BJ (cell line): ENCODE measurements around the gene MED13. TPM values are rescaled to one million over a fixed set of nuclear protein-coding genes. Genes with fewer than 3 reads are reported as not detected.

Source experiments
- CTCF ChIA-PET: fragments of 350-600 bp; formaldehyde crosslinking; extraction: SDS; loops from one replicate; lab custom pipeline; 2021; ENCODE audit warnings: antibody characterized with exemption, inconsistent platforms; lab: Yijun Ruan, JAX
- POLR2A ChIA-PET: fragments of 300-600 bp; sonication (Branson Sonifier 250); formaldehyde crosslinking; extraction: SDS; loops from one replicate; lab custom pipeline; 2021; ENCODE audit warnings: antibody characterized with exemption; lab: Charles Lee
- DNase-seq: peaks from one replicate; pipeline ENCODE4 v3.0.0-alpha.2; 2011; ENCODE audit warnings: low read depth
- H3K27me3 ChIP-seq: 2 replicates; pipeline ENCODE4 v1.6.0; 2011; ENCODE audit warnings: low read length; ENCODE audit not compliant: control insufficient read depth, insufficient read depth
- H3K36me3 ChIP-seq: 2 replicates; pipeline ENCODE4 v1.5.1; 2011; ENCODE audit warnings: low read length; ENCODE audit not compliant: control insufficient read depth, insufficient read depth
- H3K4me3 ChIP-seq: 2 replicates; pipeline ENCODE4 v1.5.1; 2011; ENCODE audit warnings: low read depth, mild to moderate bottlenecking, control low read depth, low read length
- CTCF ChIP-seq: IDR thresholded peaks from 2 replicates; pipeline ENCODE4 v1.5.1; 2011; ENCODE audit warnings: low read depth, mild to moderate bottlenecking, control low read depth, inconsistent platforms, low read length, moderate library complexity; ENCODE audit not compliant: insufficient read depth
- polyA plus RNA-seq: library from polyadenylated mRNA; depleted of rRNA; stranded (reverse); fragments of >200 nt; gene quantifications from 2 replicates; pipeline ENCODE4 v1.2.3, GENCODE V29; 2011

Gene MED13
- polyA plus RNA-seq, 1 experiment: 18.4 TPM

GRCh38 chr17:62090021-62090824, 25.1 kb upstream of the MED13 start:
- H3K36me3 ChIP-seq: no peaks in the 10 kb centered on the region
- no peak overlapping the region for H3K4me3 ChIP-seq
- TF ChIP-seq CTCF: no peak
- ChIA-PET POLR2A (no interaction called here), CTCF (interaction anchor here (0.7 kb wide), 1 partner anchor 19 kb away, joined by 3 read pairs; no protein-coding TSS in a partner anchor)
- no peak for DNase-seq
- no peaks in the 10 kb centered on the region for H3K27me3 ChIP-seq

- CTCF ChIA-PET: interaction anchor here (0.7 to 1.5 kb wide), 2 partner anchors 20 to 23 kb away, joined by 3 to 5 read pairs; no protein-coding TSS in a partner anchor
- no peak for DNase-seq
- Histone ChIP-seq H3K36me3 (no peaks in the 10 kb centered on the region), H3K27me3 (no peaks in the 10 kb centered on the region), H3K4me3 (no peak overlapping the region)
- POLR2A ChIA-PET: no interaction called here
- no peak for TF ChIP-seq CTCF
These were observed 24.3 kb upstream of the MED13 start for GRCh38 chr17:62089334-62089733.

GRCh38 chr17:62086737-62087136, 21.7 kb upstream of the MED13 start:
- CTCF ChIA-PET: interaction anchor here (1.9 kb wide), 1 partner anchor 24 kb away, joined by 7 read pairs; no protein-coding TSS in a partner anchor

GRCh38 chr17:62085511-62086408, 20.7 kb upstream of the MED13 start:
- Histone ChIP-seq H3K36me3 (no peaks in the 10 kb centered on the region), H3K27me3 (no peaks in the 10 kb centered on the region), H3K4me3 (no peak overlapping the region)
- no peak for DNase-seq
- TF ChIP-seq CTCF: no peak
- POLR2A ChIA-PET: no interaction called here
- CTCF ChIA-PET: no interaction called here

More at GRCh38 chr17:62086737-62087136, 21.7 kb upstream of the MED13 start:
- no peaks in the 10 kb centered on the region for H3K36me3 ChIP-seq
- no peak for TF ChIP-seq CTCF
- no peak overlapping the region for H3K4me3 ChIP-seq
- H3K27me3 ChIP-seq: no peaks in the 10 kb centered on the region
- POLR2A ChIA-PET: no interaction called here
- no peak for DNase-seq

GRCh38 chr17:62084585-62084984, 19.5 kb upstream of the MED13 start:
- no peak for DNase-seq
- POLR2A ChIA-PET: no interaction called here
- H3K4me3 ChIP-seq: no peak overlapping the region
- TF ChIP-seq CTCF: no peak
- CTCF ChIA-PET: no interaction called here
- 0 out of 2 replicates have a peak, but pooled peaks cover 1% of the 10 kb centered on the region for H3K27me3 ChIP-seq
- no peaks in the 10 kb centered on the region for H3K36me3 ChIP-seq
